K562 (cell line): Measurements from ENCODE around the gene CASP6. TPM values are rescaled to one million over a fixed set of nuclear protein-coding genes. Genes with fewer than 3 reads are reported as not detected.

Experiments used
- BDP1 ChIP-seq: IDR thresholded peaks from 3 replicates; pipeline ENCODE4 v1.6.1; 2011; ENCODE audit not compliant: insufficient read length, insufficient read depth
- CHD4 ChIP-seq: fragments of 200-600 bp; sonication (generic); IDR thresholded peaks from 3 replicates; pipeline ENCODE4 v1.6.1; 2012; ENCODE audit warnings: low read depth, mild to moderate bottlenecking, mixed read lengths, low read length, inconsistent platforms; ENCODE audit not compliant: insufficient read depth, insufficient replicate concordance, poor library complexity, severe bottlenecking
- CLOCK ChIP-seq: fragments of 250-450 bp; sonication (Bioruptor Pico); IDR thresholded peaks from 2 replicates; pipeline ENCODE4 v1.4.0; 2020; ENCODE audit warnings: mild to moderate bottlenecking, moderate library complexity, borderline replicate concordance
- DNMT1 ChIP-seq: fragments of 450-650 bp; IDR thresholded peaks from 2 replicates; pipeline ENCODE4 v1.6.1; 2016; ENCODE audit warnings: antibody characterized with exemption, mild to moderate bottlenecking
- E4F1 ChIP-seq: fragments of 250-450 bp; sonication (Bioruptor Pico); IDR thresholded peaks from 2 replicates; pipeline ENCODE4 v1.5.0; 2021; ENCODE audit warnings: mild to moderate bottlenecking, borderline replicate concordance
- GTF2E2 ChIP-seq: fragments of 200-800 bp; sonication (Bioruptor generic); IDR thresholded peaks from 2 replicates; pipeline ENCODE4 v1.6.1; 2016; ENCODE audit warnings: missing genetic modification characterization, missing compliant biosample characterization
- ID3 ChIP-seq, 2 experiments: fragments of 250-450 bp in 1 of 2; fragments of 450-650 bp in 1 of 2; sonication (Bioruptor Pico) in 1 of 2; IDR thresholded peaks; 2 replicates each; pipeline versions ENCODE4 v1.6.1 to v1.8.0; 2016 to 2021; ENCODE audit warnings: mild to moderate bottlenecking in 2 of 2, moderate library complexity in 2 of 2, missing compliant biosample characterization in 1 of 2, missing genetic modification characterization in 1 of 2
- KAT7 ChIP-seq: sonication (generic); formaldehyde crosslinking; IDR thresholded peaks from 2 replicates; pipeline ENCODE4 v1.8.0; 2022; ENCODE audit warnings: missing genetic modification reagents, mild to moderate bottlenecking, borderline replicate concordance
- KAT8 ChIP-seq: fragments of 450-650 bp; IDR thresholded peaks from 2 replicates; pipeline ENCODE4 v1.6.1; 2016; ENCODE audit warnings: low read depth, mild to moderate bottlenecking
- KHSRP ChIP-seq: fragments of 450-650 bp; IDR thresholded peaks from 2 replicates; pipeline ENCODE4 v1.6.1; 2017
- PCBP2 ChIP-seq: fragments of 200-400 bp; formaldehyde crosslinking; IDR thresholded peaks from 2 replicates; pipeline ENCODE4 v1.6.1; 2018; ENCODE audit warnings: low read length, low read depth, mild to moderate bottlenecking, moderate library complexity; ENCODE audit not compliant: poor library complexity, severe bottlenecking
- RBM34 ChIP-seq: fragments of 200-400 bp; formaldehyde crosslinking; IDR thresholded peaks from 2 replicates; pipeline ENCODE4 v1.6.1; 2018; ENCODE audit warnings: low read length, borderline replicate concordance; ENCODE audit not compliant: insufficient read depth
- SMARCB1 ChIP-seq: IDR thresholded peaks from 2 replicates; pipeline ENCODE4 v1.6.1; 2011; ENCODE audit warnings: improper control_type of control experiment, low read depth; ENCODE audit not compliant: insufficient read length
- TARDBP ChIP-seq: fragments of 450-650 bp; IDR thresholded peaks from 2 replicates; pipeline ENCODE4 v1.6.1; 2016
- ZBTB1 ChIP-seq: sonication (generic); formaldehyde crosslinking; IDR thresholded peaks from 2 replicates; pipeline ENCODE4 v1.8.1; 2023; ENCODE audit warnings: missing genetic modification reagents, low read depth, mild to moderate bottlenecking, borderline replicate concordance
- ZKSCAN3 ChIP-seq: fragments of 250-450 bp; sonication (Bioruptor Pico); IDR thresholded peaks from 2 replicates; pipeline ENCODE4 v1.4.0; 2020
- polyA plus RNA-seq, 8 experiments: library from polyadenylated mRNA; depleted of rRNA in 4 of 8; stranded (reverse) in 5 of 8; unstranded in 3 of 8; fragments of >200 nt; fragmentation: Nextera tagmentation in 2 of 8; fragmentation: Illumina TruSeq in 1 of 8; extraction: Ambion mirVana in 2 of 8; extraction: Trizol in 1 of 8; gene quantifications; 2 replicates each; pipeline versions ENCODE4 v1.2.1 to v1.2.3, GENCODE V29; 2011 to 2014; ENCODE audit warnings: inconsistent platforms in 1 of 8, missing spikeins in 1 of 8
- total RNA-seq, 7 experiments: library from RNA; depleted of rRNA in 6 of 7; stranded (reverse); fragments of >200 nt in 6 of 7; fragmentation: Illumina TruSeq in 2 of 7; extraction: Trizol in 2 of 7; gene quantifications; 2 replicates each; pipeline versions ENCODE4 v1.2.1 to v1.2.3, GENCODE V29; 2011 to 2021; ENCODE audit warnings: low replicate concordance in 1 of 7
- TF ChIP-seq, protein P1 (sequence below): sonication (generic); formaldehyde crosslinking; IDR thresholded peaks from 2 replicates; pipeline ENCODE4 v1.8.0; 2022; ENCODE audit warnings: mild to moderate bottlenecking, missing genetic modification reagents

The CASP6 gene
- total and polyA plus RNA-seq, 9 of the 15 experiments (the other 6 are each of a cell fraction or from before 2014, with no cell fraction given), result 20.8 to 72.7 (median 39.1) TPM

DNA sequence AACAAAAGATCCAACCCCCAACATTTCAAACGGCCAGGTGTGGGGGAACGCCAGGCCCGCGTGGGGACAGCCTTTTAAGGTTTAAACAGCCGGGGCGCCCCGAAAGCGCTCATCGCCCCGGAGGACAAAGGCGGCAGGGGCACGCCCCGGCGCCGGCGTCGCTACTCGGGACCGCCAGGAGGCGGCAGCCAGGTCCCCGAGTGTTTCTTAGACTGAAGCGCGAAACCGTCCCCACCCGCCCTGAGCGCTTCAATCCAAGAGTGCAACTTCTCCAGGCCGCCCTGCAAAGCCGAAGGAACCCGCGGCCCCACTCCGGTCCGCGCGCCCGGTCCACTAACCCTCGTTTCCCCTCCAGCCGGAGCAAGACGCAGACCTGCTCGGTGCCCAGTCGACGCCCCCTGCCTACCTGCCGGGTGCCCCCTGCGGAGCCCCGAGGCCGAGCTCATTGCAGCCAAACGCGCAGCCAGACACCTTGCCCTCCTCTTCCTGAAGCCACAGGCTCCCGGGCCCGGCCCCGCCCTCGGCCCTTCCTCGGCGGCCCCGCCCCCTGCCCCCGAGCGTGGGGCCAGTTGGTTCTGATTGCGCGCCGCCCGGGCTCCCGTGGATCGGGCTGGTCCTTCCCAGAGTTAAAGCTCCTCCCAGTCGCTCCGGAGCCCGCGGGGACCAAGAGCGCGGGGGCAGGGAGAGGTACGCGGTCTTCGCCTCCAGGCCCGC is at the start of gene CASP6 (continued):
- TF ChIP-seq KAT7 (CRISPR knock-in tag) (peak; percentile 92; the same call in 1 of the 2 replicates), SMARCB1 (no peak), PCBP2 (no peak), CLOCK (CRISPR knock-in tag) (no peak), DNMT1 (no peak), ZKSCAN3 (CRISPR knock-in tag) (no peak), CHD4 (no peak), E4F1 (no peak), BDP1 (no peak), TARDBP (0 out of 2 replicates have a peak, but pooled peaks have one; percentile 40), RBM34 (no peak), ZBTB1 (CRISPR knock-in tag) (no peak), GTF2E2 (tag) (no peak), ID3 (CRISPR knock-in tag; IDR thresholded peaks at IDR 0.05) (no peak), ID3 (tag; IDR thresholded peaks at IDR 0.05) (no peak), KHSRP (no peak), KAT8 (no peak)
- TF ChIP-seq, protein P1, sequence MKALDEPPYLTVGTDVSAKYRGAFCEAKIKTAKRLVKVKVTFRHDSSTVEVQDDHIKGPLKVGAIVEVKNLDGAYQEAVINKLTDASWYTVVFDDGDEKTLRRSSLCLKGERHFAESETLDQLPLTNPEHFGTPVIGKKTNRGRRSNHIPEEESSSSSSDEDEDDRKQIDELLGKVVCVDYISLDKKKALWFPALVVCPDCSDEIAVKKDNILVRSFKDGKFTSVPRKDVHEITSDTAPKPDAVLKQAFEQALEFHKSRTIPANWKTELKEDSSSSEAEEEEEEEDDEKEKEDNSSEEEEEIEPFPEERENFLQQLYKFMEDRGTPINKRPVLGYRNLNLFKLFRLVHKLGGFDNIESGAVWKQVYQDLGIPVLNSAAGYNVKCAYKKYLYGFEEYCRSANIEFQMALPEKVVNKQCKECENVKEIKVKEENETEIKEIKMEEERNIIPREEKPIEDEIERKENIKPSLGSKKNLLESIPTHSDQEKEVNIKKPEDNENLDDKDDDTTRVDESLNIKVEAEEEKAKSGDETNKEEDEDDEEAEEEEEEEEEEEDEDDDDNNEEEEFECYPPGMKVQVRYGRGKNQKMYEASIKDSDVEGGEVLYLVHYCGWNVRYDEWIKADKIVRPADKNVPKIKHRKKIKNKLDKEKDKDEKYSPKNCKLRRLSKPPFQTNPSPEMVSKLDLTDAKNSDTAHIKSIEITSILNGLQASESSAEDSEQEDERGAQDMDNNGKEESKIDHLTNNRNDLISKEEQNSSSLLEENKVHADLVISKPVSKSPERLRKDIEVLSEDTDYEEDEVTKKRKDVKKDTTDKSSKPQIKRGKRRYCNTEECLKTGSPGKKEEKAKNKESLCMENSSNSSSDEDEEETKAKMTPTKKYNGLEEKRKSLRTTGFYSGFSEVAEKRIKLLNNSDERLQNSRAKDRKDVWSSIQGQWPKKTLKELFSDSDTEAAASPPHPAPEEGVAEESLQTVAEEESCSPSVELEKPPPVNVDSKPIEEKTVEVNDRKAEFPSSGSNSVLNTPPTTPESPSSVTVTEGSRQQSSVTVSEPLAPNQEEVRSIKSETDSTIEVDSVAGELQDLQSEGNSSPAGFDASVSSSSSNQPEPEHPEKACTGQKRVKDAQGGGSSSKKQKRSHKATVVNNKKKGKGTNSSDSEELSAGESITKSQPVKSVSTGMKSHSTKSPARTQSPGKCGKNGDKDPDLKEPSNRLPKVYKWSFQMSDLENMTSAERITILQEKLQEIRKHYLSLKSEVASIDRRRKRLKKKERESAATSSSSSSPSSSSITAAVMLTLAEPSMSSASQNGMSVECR (CRISPR knock-in tag), result peak; percentile 45; the same call in 1 of the 2 replicates
